ENCODE results near the gene JPT2.
A peak's percentile ranks its signal among the peaks of the same experiment; 100 is the strongest.

Gene JPT2

DNA sequence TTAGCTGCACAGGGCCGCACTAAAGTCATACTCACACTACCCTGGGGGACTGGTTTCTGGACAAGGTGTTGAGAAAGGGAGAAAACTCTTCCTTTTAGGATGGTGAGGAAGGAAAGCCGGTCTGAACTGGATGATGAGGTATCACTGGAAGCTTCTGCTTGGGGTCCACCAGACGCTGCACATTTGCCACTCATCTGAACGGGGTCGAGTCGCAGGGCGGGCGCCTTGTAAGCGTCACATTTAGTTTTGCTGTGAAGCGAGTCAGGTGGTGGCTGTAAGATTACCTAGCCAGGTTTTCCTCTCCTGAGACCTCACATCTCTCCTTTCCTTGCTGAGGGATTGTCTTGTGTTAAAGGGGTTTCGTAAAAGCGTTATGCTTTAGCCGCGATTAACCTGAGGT is 2.3 kb downstream of the JPT2 start:
- Histone ChIP-seq H3K36me3 (ENCODE audit: control insufficient read depth in 2 of 2, insufficient read depth in 1 of 2, low read length in 2 of 2) (peaks cover 12 to 53% of the 10 kb centered on the region in 2 experiments; a peak in 2 of 3 replicates), H3K27ac (ENCODE audit: extremely low read depth, low read depth, low read length) (no peak overlapping the region), H3K4me1 (ENCODE audit: control insufficient read depth, insufficient read depth, low read length) (no peaks in the 10 kb centered on the region; the same call in 1 of the 2 replicates), H3K4me3 (ENCODE audit: low read depth, low read length) (no peak overlapping the region), H3K9me3 (ENCODE audit: control insufficient read depth, insufficient read depth, low read depth, low read length) (no peaks in the 10 kb centered on the region)
- TF ChIP-seq ZNF350 (tag by site-specific recombination; IDR thresholded peaks at IDR 0.05) = no peak
- TF ChIP-seq, protein P1, sequence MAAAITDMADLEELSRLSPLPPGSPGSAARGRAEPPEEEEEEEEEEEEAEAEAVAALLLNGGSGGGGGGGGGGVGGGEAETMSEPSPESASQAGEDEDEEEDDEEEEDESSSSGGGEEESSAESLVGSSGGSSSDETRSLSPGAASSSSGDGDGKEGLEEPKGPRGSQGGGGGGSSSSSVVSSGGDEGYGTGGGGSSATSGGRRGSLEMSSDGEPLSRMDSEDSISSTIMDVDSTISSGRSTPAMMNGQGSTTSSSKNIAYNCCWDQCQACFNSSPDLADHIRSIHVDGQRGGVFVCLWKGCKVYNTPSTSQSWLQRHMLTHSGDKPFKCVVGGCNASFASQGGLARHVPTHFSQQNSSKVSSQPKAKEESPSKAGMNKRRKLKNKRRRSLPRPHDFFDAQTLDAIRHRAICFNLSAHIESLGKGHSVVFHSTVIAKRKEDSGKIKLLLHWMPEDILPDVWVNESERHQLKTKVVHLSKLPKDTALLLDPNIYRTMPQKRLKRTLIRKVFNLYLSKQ (tag by site-specific recombination; IDR thresholded peaks at IDR 0.05; ENCODE audit: borderline replicate concordance) = no peak
- no peak for TF ChIP-seq GFI1B (tag by site-specific recombination; IDR thresholded peaks at IDR 0.05)
- TF ChIP-seq, protein P2, sequence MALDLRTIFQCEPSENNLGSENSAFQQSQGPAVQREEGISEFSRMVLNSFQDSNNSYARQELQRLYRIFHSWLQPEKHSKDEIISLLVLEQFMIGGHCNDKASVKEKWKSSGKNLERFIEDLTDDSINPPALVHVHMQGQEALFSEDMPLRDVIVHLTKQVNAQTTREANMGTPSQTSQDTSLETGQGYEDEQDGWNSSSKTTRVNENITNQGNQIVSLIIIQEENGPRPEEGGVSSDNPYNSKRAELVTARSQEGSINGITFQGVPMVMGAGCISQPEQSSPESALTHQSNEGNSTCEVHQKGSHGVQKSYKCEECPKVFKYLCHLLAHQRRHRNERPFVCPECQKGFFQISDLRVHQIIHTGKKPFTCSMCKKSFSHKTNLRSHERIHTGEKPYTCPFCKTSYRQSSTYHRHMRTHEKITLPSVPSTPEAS (tag by site-specific recombination; IDR thresholded peaks at IDR 0.05) = no peak
- TF ChIP-seq, protein P3, sequence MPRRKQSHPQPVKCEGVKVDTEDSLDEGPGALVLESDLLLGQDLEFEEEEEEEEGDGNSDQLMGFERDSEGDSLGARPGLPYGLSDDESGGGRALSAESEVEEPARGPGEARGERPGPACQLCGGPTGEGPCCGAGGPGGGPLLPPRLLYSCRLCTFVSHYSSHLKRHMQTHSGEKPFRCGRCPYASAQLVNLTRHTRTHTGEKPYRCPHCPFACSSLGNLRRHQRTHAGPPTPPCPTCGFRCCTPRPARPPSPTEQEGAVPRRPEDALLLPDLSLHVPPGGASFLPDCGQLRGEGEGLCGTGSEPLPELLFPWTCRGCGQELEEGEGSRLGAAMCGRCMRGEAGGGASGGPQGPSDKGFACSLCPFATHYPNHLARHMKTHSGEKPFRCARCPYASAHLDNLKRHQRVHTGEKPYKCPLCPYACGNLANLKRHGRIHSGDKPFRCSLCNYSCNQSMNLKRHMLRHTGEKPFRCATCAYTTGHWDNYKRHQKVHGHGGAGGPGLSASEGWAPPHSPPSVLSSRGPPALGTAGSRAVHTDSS (tag by site-specific recombination; IDR thresholded peaks at IDR 0.05) = no peak
- 0 out of 2 replicates have a peak, but pooled peaks have one; percentile 19 for TF ChIP-seq PRDM1 (tag by site-specific recombination; IDR thresholded peaks at IDR 0.05)
- ChIA-PET POLR2A (interaction anchor here (1.7 kb wide), 1 partner anchor 25 kb away, joined by 6 read pairs; the partner anchor contains the start of gene MAPK8IP3), CTCF (interaction anchor here (0.6 to 1.6 kb wide), 4 partner anchors 11 to 317 kb away, joined by 3 to 4 read pairs (median 4); no protein-coding TSS in a partner anchor)

DNA sequence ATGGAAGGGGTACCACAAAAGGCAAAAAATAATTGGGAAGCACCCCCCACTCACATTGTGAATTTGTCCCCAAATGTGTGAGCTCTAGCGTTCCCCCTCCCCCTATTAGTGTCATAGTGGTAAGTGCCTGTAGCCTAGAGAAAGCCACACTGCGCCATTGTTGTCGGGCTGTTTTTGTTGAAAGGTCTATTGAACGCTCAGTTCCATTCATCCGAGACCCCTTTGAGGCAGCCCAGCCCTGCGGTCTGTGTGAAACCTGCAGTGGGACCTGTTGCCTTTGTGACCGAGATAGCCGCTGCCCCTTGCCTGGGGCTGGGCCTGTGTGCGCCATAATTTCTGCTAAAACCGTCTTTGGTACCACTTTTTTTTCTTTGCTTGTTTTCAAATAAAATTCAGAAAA is 3.0 kb downstream of the JPT2 start:
- CTCF ChIA-PET = interaction anchor here (0.8 to 1.6 kb wide), 3 partner anchors 19 to 24 kb away, joined by 3 to 4 read pairs (median 3); no protein-coding TSS in a partner anchor
- TF ChIP-seq ZNF433 (tag by site-specific recombination; IDR thresholded peaks at IDR 0.05; ENCODE audit: low read depth) (no peak), SCRT2 (tag by site-specific recombination; IDR thresholded peaks at IDR 0.05) (peak; percentile 65; the same call in 1 of the 2 replicates)
- H3K9me3 ChIP-seq (ENCODE audit: control insufficient read depth, insufficient read depth, low read depth, low read length) = no peaks in the 10 kb centered on the region
- H3K4me1 ChIP-seq (ENCODE audit: control insufficient read depth, insufficient read depth, low read length) = no peaks in the 10 kb centered on the region; the same call in 1 of the 2 replicates
- H3K36me3 ChIP-seq (ENCODE audit: control insufficient read depth in 2 of 2, insufficient read depth in 1 of 2, low read length in 2 of 2) = peaks cover 15 to 53% of the 10 kb centered on the region in 2 experiments; a peak in 2 of 3 replicates
- POLR2A ChIA-PET = interaction anchor here (1.7 kb wide), 1 partner anchor 25 kb away, joined by 6 read pairs; the partner anchor contains the start of gene MAPK8IP3
- H3K27ac ChIP-seq (ENCODE audit: extremely low read depth, low read depth, low read length) = no peak overlapping the region
- no peak overlapping the region for H3K4me3 ChIP-seq (ENCODE audit: low read depth, low read length)

DNA sequence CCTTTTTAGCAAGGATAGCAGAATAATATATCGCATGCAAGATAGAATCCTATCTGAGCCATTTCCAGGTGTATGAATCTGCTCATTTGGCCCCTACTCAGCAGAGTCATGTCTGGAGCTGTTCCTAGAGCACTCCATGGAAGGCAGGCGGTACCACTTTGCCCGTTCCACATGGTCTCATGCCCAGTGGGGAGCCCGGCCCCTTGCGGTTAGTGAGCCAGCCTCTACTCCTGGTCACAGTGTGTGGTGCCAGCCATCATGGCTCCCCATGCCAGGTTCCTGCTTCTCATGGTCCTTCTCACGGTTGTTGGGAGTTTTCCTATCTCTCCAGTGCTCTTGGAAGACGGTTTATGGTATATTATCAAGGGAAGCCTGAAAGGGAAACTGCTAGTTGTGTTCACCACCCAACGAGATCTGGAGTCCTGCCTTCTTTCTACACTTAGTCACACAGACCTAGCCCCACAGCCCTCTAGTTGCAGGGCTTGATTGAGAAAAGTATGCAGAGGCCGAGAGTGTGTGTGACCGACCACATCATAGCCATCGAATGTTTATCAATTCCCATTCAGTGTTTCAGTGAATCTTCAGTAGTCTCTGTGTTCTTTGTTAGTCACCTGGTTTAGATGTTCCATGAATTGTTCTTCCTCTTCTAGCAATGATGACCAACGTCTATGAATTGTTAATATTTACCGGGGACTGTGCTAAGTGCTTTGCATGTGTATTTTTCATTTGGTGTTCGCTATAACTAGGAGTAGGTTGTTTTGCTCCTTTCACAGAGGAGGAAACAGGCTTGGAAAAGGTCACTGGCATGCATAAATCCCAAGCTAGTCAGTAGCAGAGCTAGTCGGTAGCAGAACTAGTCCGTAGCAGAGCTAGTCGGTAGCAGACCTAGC is 9.6 kb downstream of the JPT2 start:
- H3K27ac ChIP-seq (ENCODE audit: extremely low read depth, low read depth, low read length) = no peak overlapping the region
- TF ChIP-seq ZNF777 (tag by site-specific recombination; IDR thresholded peaks at IDR 0.05; ENCODE audit: borderline replicate concordance) = no peak
- TF ChIP-seq KLF16 (tag by site-specific recombination; IDR thresholded peaks at IDR 0.05) = no peak
- TF ChIP-seq ZNF404 (tag by site-specific recombination; IDR thresholded peaks at IDR 0.05) = no peak
- peak; percentile 66 for TF ChIP-seq ZNF600 (tag by site-specific recombination; IDR thresholded peaks at IDR 0.05)
- no peak for TF ChIP-seq ZNF544 (tag by site-specific recombination; IDR thresholded peaks at IDR 0.05)
- TF ChIP-seq ZNF214 (tag by site-specific recombination; IDR thresholded peaks at IDR 0.05; ENCODE audit: borderline replicate concordance) = no peak
- no peak for TF ChIP-seq PRDM1 (tag by site-specific recombination; IDR thresholded peaks at IDR 0.05)
- peak; percentile 58 for TF ChIP-seq ZIC2 (tag by site-specific recombination; IDR thresholded peaks at IDR 0.05)
- no peak for TF ChIP-seq ZNF830 (tag by site-specific recombination; IDR thresholded peaks at IDR 0.05; ENCODE audit: low read depth)
- ChIA-PET POLR2A (interaction anchor here (0.5 to 1.3 kb wide), 2 partner anchors 10 to 76 kb away, joined by 3 to 6 read pairs; partner anchors contain the start of gene JPT2), CTCF (interaction anchor here (1.0 kb wide), 1 partner anchor 20 kb away, joined by 3 read pairs; no protein-coding TSS in a partner anchor)
- peaks cover 47 to 90% of the 10 kb centered on the region in 2 experiments for H3K36me3 ChIP-seq (ENCODE audit: control insufficient read depth in 2 of 2, insufficient read depth in 1 of 2, low read length in 2 of 2)
- H3K9me3 ChIP-seq (ENCODE audit: control insufficient read depth, insufficient read depth, low read depth, low read length) = no peaks in the 10 kb centered on the region
- H3K4me1 ChIP-seq (ENCODE audit: control insufficient read depth, insufficient read depth, low read length) = no peaks in the 10 kb centered on the region; the same call in 1 of the 2 replicates
- H3K4me3 ChIP-seq (ENCODE audit: low read depth, low read length) = no peak overlapping the region
